Measurements from ENCODE around the gene WDR93.
"Not testable (repeated sequence)": the region's sequence is repeated elsewhere in the genome, so short reads cannot be mapped to it uniquely, and the experiment has no call there.

WDR93 gene

GRCh38 chr15:89783861-89784685 lies 93.5 kb downstream of the WDR93 start:
- DNase-seq (ENCODE audit: insufficient read length, low spot score) (no peak), FAIRE-seq (no peak)

DNA sequence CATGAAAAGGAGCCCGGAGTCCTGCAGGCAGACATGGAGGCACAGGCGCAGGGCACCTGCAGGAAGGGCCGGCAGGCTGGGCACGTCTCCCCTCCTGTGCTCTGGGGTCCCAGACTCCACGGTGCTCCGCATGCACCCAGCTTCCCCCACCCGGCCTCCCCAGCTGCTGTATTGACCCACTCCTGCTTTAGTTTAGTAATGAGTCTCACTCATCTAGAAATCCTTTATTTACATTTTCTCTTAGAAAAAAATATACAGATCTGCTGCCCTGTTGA lies 94.0 kb downstream of the WDR93 start:
- no peak for FAIRE-seq
- DNase-seq (ENCODE audit: insufficient read length, low spot score) = no peak
- TF ChIP-seq POLR2A (IDR thresholded peaks at IDR 0.05; ENCODE audit: low read depth, low read length) = no peak

More at GRCh38 chr15:89783861-89784685, 93.5 kb downstream of the WDR93 start:
- TF ChIP-seq POLR2A (IDR thresholded peaks at IDR 0.05; ENCODE audit: low read depth, low read length) = no peak

- no peak for TF ChIP-seq POLR2A (IDR thresholded peaks at IDR 0.05; ENCODE audit: low read depth, low read length)
- FAIRE-seq = no peak
- no peak for DNase-seq (ENCODE audit: insufficient read length, low spot score)
These were observed 94.6 kb downstream of the WDR93 start for GRCh38 chr15:89785064-89785773.

DNA sequence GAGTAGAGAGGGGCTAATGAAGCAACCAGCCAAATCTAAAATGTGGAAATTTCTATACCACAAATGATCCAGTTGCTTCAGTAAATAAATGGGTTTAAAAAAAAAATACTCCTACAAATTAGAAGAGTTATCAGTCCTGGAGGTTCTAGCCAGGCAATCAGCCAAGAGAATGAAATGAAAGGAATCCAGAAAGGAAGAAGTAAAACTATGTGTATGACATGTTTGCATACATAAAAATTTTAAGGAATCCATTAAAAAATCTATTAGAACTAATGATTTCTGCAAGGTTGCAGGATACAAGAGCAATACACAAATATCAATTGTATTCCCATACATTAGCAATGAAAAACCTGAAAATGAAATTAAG lies 95.1 kb downstream of the WDR93 start:
- TF ChIP-seq POLR2A (IDR thresholded peaks at IDR 0.05; ENCODE audit: low read depth, low read length) = no peak
- FAIRE-seq (no peak), DNase-seq (ENCODE audit: insufficient read length, low spot score) (no peak)

- no peak for FAIRE-seq
- no peak for TF ChIP-seq POLR2A (IDR thresholded peaks at IDR 0.05; ENCODE audit: low read depth, low read length)
- no peak for DNase-seq (ENCODE audit: insufficient read length, low spot score)
These were observed 97.3 kb downstream of the WDR93 start for GRCh38 chr15:89787944-89788343.

DNA sequence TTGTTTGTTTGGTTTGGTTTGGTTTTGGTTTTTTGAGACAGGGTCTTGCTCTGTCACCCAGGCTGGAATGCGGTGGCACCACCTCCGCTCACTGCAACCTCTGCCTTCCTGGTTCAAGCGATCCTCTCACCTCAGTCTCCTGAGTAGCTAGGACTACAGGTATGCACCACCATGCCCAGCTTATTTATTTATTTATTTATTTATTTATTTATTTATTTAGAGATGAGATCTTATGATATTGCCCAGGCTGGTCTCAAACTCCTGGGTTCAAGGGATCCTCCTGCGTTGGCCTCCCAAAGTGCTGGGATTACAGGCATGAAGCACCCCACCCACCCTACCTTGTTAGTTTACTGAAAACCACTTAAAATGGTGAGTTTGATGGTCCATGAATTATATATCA lies 98.0 kb downstream of the WDR93 start:
- DNase-seq (ENCODE audit: insufficient read length, low spot score); FAIRE-seq: not testable (repeated sequence)

- DNase-seq (ENCODE audit: insufficient read length, low spot score) = no peak
- no peak for TF ChIP-seq POLR2A (IDR thresholded peaks at IDR 0.05; ENCODE audit: low read depth, low read length)
- no peak for FAIRE-seq
These were observed 99.6 kb downstream of the WDR93 start for GRCh38 chr15:89790206-89790605.

DNA sequence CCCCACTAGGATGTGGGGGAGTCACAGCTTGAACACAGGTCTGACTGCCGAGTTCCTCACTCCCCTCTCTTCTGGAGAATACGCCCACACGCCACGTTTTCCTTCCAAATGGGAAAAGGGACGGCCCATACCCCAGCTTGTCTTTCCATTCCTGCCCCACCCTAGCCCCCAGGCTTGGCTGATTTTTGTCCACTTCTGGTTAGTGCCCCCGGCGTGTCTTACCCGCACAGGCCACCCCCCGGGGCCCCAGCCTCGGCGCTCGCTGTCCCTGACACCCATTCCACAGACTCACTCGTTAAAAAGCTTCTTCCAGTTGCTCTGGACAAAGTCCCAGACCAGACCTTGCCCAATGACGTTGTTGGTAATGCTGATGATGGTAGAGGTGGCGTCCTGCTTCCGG lies 100.0 kb downstream of the WDR93 start:
- DNase-seq (ENCODE audit: insufficient read length, low spot score) = no peak
- TF ChIP-seq POLR2A (IDR thresholded peaks at IDR 0.05; ENCODE audit: low read depth, low read length) = no peak
- FAIRE-seq = no peak

DNA sequence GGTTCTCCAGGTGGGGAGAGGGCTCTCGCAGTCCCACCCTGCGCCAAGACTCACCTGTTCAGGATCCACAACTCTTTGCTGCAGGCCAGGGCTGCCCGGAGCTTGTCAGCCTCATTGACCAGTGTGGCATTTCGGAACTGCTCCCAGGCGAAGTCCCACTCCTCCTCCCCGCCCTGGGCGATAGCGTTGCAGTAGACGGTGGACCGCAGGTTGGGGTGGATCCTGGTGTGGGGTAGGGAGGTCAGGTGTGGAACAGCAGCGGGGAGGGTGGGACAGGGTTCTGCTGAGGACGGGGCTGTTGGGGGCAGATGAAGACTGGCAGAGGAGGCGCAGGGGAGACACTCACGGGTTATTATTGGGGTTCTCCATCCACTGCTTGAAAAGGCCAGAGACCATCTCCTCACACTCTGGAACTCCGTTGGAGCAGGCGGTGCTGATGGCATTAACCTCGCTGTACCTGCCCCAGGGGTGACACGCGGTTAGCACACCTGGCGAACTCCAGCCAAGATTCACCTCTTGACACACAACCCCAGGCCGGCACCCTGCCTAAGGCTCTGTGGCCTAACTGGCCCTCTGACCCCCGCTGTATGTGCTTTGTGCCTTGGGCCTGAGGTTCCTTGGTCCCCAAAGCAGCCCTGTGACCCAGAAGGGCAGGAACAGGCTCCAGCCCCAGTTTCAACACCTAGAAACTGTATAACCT lies 101.6 kb downstream of the WDR93 start:
- FAIRE-seq = no peak
- no peak for DNase-seq (ENCODE audit: insufficient read length, low spot score)

More for the DNA sequence above, 101.6 kb downstream of the WDR93 start:
- TF ChIP-seq POLR2A (IDR thresholded peaks at IDR 0.05; ENCODE audit: low read depth, low read length) = no peak

All from H54 (cell line).